ENCODE results near the gene MTUS2. TPM values are rescaled to one million over a fixed set of nuclear protein-coding genes. Genes with fewer than 3 reads are reported as not detected.

MTUS2 gene
- total RNA-seq, 1 experiment from 2014 or later, result 1.7 TPM

- Mint-ChIP-seq H3K36me3 (ENCODE audit: insufficient read depth, unreplicated experiment) (no peaks in the 10 kb centered on the region), H3K27ac (ENCODE audit: unreplicated experiment) (no peak overlapping the region)
- POLR2A ChIA-PET, result no interaction called here
Observed at GRCh38 chr13:29103065-29103800, 283.1 kb downstream of the MTUS2 start.

GRCh38 chr13:29104461-29104860, 284.3 kb downstream of the MTUS2 start:
- no TSS peak for BruUV-seq (replicated peaks)
- Mint-ChIP-seq H3K36me3 (ENCODE audit: insufficient read depth, unreplicated experiment) (no peaks in the 10 kb centered on the region), H3K9me3 (ENCODE audit: unreplicated experiment) (no peaks in the 10 kb centered on the region), H3K27ac (ENCODE audit: unreplicated experiment) (no peak overlapping the region), H3K4me1 (ENCODE audit: low read depth, unreplicated experiment) (no peaks in the 10 kb centered on the region), H3K27me3 (ENCODE audit: insufficient read depth, unreplicated experiment) (peaks cover 6% of the 10 kb centered on the region), H3K4me3 (ENCODE audit: unreplicated experiment) (no peak overlapping the region)
- Histone ChIP-seq H3K4me3 (ENCODE audit: low read depth, low read length) (no peak overlapping the region), H3K27me3 (replicated peaks; ENCODE audit: control insufficient read depth, insufficient read depth, low read length) (no peaks in the 10 kb centered on the region), H3K9me3 (no peaks in the 10 kb centered on the region; the same call in 1 of the 2 replicates), H3K4me1 (no peaks in the 10 kb centered on the region), H3K36me3 (ENCODE audit: control insufficient read depth, insufficient read depth, low read length) (no peaks in the 10 kb centered on the region)
- intact Hi-C loops (cut with micrococcal nuclease; ENCODE audit: unreplicated experiment), result no loop called here
- no peak for TF ChIP-seq CTCF (IDR thresholded peaks at IDR 0.05; ENCODE audit: insufficient read depth in 1 of 2, low read depth in 1 of 2, low read length in 1 of 2, severe bottlenecking in 1 of 2, unreplicated experiment in 1 of 2)
- POLR2A ChIA-PET, result no interaction called here
- no peak for DNase-seq
- CTCF ChIA-PET, result no interaction called here

More at GRCh38 chr13:29103065-29103800, 283.1 kb downstream of the MTUS2 start:
- no TSS peak for BruUV-seq (replicated peaks)
- Mint-ChIP-seq H3K4me1 (ENCODE audit: low read depth, unreplicated experiment) (no peaks in the 10 kb centered on the region), H3K4me3 (ENCODE audit: unreplicated experiment) (no peak overlapping the region), H3K9me3 (ENCODE audit: unreplicated experiment) (no peaks in the 10 kb centered on the region), H3K27me3 (ENCODE audit: insufficient read depth, unreplicated experiment) (peaks cover 6% of the 10 kb centered on the region)
- CTCF ChIA-PET, result no interaction called here
- Histone ChIP-seq H3K36me3 (ENCODE audit: control insufficient read depth, insufficient read depth, low read length) (no peaks in the 10 kb centered on the region), H3K9me3 (no peaks in the 10 kb centered on the region; the same call in 1 of the 2 replicates), H3K4me3 (ENCODE audit: low read depth, low read length) (no peak overlapping the region), H3K27me3 (replicated peaks; ENCODE audit: control insufficient read depth, insufficient read depth, low read length) (no peaks in the 10 kb centered on the region), H3K4me1 (no peaks in the 10 kb centered on the region)
- intact Hi-C loops (cut with micrococcal nuclease; ENCODE audit: unreplicated experiment), result no loop called here
- DNase-seq, result no peak
- no peak for TF ChIP-seq CTCF (IDR thresholded peaks at IDR 0.05; ENCODE audit: insufficient read depth in 1 of 2, low read depth in 1 of 2, low read length in 1 of 2, severe bottlenecking in 1 of 2, unreplicated experiment in 1 of 2)

- Histone ChIP-seq H3K27me3 (replicated peaks; ENCODE audit: control insufficient read depth, insufficient read depth, low read length) (no peaks in the 10 kb centered on the region), H3K36me3 (ENCODE audit: control insufficient read depth, insufficient read depth, low read length) (no peaks in the 10 kb centered on the region), H3K9me3 (no peaks in the 10 kb centered on the region; the same call in 1 of the 2 replicates), H3K4me3 (ENCODE audit: low read depth, low read length) (no peak overlapping the region), H3K4me1 (no peaks in the 10 kb centered on the region)
- ChIA-PET POLR2A (no interaction called here), CTCF (no interaction called here)
- Mint-ChIP-seq H3K4me3 (ENCODE audit: unreplicated experiment) (no peak overlapping the region), H3K36me3 (ENCODE audit: insufficient read depth, unreplicated experiment) (no peaks in the 10 kb centered on the region), H3K27ac (ENCODE audit: unreplicated experiment) (no peak overlapping the region), H3K9me3 (ENCODE audit: unreplicated experiment) (no peaks in the 10 kb centered on the region), H3K27me3 (ENCODE audit: insufficient read depth, unreplicated experiment) (peaks cover 6% of the 10 kb centered on the region), H3K4me1 (ENCODE audit: low read depth, unreplicated experiment) (no peaks in the 10 kb centered on the region)
- no peak for DNase-seq
- intact Hi-C loops (cut with micrococcal nuclease; ENCODE audit: unreplicated experiment), result no loop called here
- no TSS peak for BruUV-seq (replicated peaks)
- TF ChIP-seq CTCF (IDR thresholded peaks at IDR 0.05; ENCODE audit: insufficient read depth in 1 of 2, low read depth in 1 of 2, low read length in 1 of 2, severe bottlenecking in 1 of 2, unreplicated experiment in 1 of 2), result peak in 1 of 2 experiments; percentile 14
Observed at GRCh38 chr13:29105779-29106178, 285.6 kb downstream of the MTUS2 start.
